ENCODE measurements around the gene RAI1. TPM values are rescaled to one million over a fixed set of nuclear protein-coding genes. Genes with fewer than 3 reads are reported as not detected.
A peak's percentile ranks its signal among the peaks of the same experiment; 100 is the strongest.

Gene RAI1
- total and polyA plus RNA-seq, 2 of the 8 experiments (the other 6 are each of a cell fraction or from before 2014, with no cell fraction given) = 0.39 to 1.2 TPM

- 72% methylated on average over 10 of the region's 15 CpGs; no CpG with 5 or more reads in 1 of the 2 experiments for WGBS, 2 experiments (ENCODE audit: extremely low coverage in 1 of 2, insufficient coverage in 1 of 2, insufficient read length in 1 of 2, insufficient replicate concordance in 2 of 2, low coverage in 1 of 2, low lambda C conversion rate in 2 of 2, missing lambda C conversion rate in 1 of 2)
- Histone ChIP-seq H2BK120ac (replicated peaks; ENCODE audit: low read depth, low read length) (peak overlapping the region; percentile 4), H2BK20ac (ENCODE audit: low read length) (no peak overlapping the region), H3K4me3 (ENCODE audit: extremely low read depth in 1 of 4, insufficient read depth in 2 of 4, low read depth in 3 of 4, low read length in 4 of 4) (peak overlapping the region in 2 of 4 experiments; percentile 14 to 24; a peak in 3 of 8 replicates), H4K91ac (replicated peaks; ENCODE audit: insufficient read length, low read length) (no peak overlapping the region), H3K4me2 (ENCODE audit: insufficient read depth in 1 of 2, low read depth in 2 of 2, low read length in 2 of 2) (peak overlapping the region; percentile 58 to 69), H3K23me2 (ENCODE audit: low read depth, low read length) (peaks cover 10% of the 10 kb centered on the region; the same call in 1 of the 2 replicates), H3K14ac (ENCODE audit: insufficient read length) (no peak overlapping the region), H3K27me3 (replicated peaks in 1 of 4; ENCODE audit: control insufficient read depth in 3 of 4, extremely low read depth in 1 of 4, insufficient read depth in 3 of 4, low read length in 3 of 4) (peaks cover 6 to 23% (median 17%) of the 10 kb centered on the region in 4 experiments), H2BK12ac (ENCODE audit: low read depth, low read length) (peak overlapping the region; percentile 92; the same call in 1 of the 2 replicates), H4K20me1 (replicated peaks in 1 of 2; ENCODE audit: control insufficient read depth in 1 of 2, insufficient read depth in 2 of 2, low read length in 2 of 2) (peaks cover 6 to 17% of the 10 kb centered on the region in 2 experiments), H3K79me2 (ENCODE audit: control insufficient read depth in 1 of 2, insufficient read depth in 2 of 2, low read length in 2 of 2) (no peaks in the 10 kb centered on the region), H3K9me3 (ENCODE audit: insufficient read depth in 2 of 2, low read depth in 1 of 2, low read length in 1 of 2) (no peaks in the 10 kb centered on the region), H4K8ac (ENCODE audit: extremely low read depth, insufficient read depth, low read length) (no peak overlapping the region), H4K5ac (ENCODE audit: insufficient read length, low read depth, low read length) (no peak overlapping the region), H2BK5ac (ENCODE audit: low read depth, low read length) (peak overlapping the region; percentile 75; the same call in 1 of the 2 replicates), H3K79me1 (ENCODE audit: low read depth, low read length) (no peaks in the 10 kb centered on the region), H2AK5ac (ENCODE audit: low read depth, low read length) (0 out of 2 replicates have a peak overlapping the region, but pooled peaks have one; percentile 65), H3K36me3 (ENCODE audit: control insufficient read depth in 2 of 4, insufficient read depth in 4 of 4, low read length in 3 of 4) (peaks cover 15 to 30% (median 22%) of the 10 kb centered on the region in 4 experiments; a peak in 7 of 8 replicates), H3K56ac (replicated peaks; ENCODE audit: insufficient read length, low read depth, low read length) (no peak overlapping the region), H2AFZ (ENCODE audit: low read length) (no peak overlapping the region), H3K23ac (ENCODE audit: insufficient read length) (no peak overlapping the region), H3K27ac (ENCODE audit: low read depth, low read length) (no peak overlapping the region; the same call in 1 of the 2 replicates), H3K4me1 (replicated peaks in 1 of 4; ENCODE audit: control insufficient read depth in 3 of 4, insufficient read depth in 4 of 4, low read length in 3 of 4) (peaks cover 0 to 20% (median 12%) of the 10 kb centered on the region in 4 experiments; a peak in 6 of 7 replicates), H2BK15ac (ENCODE audit: low read length) (no peak overlapping the region), H3K9ac (replicated peaks in 1 of 4; ENCODE audit: extremely low read depth in 1 of 4, low read depth in 3 of 4, low read length in 3 of 4) (no peak overlapping the region), H3K4ac (replicated peaks; ENCODE audit: insufficient read length, low read depth, low read length) (no peak overlapping the region), H3K18ac (ENCODE audit: extremely low read depth, low read length) (peak overlapping the region; percentile 83)
- ChIA-PET POLR2A (ENCODE audit: partially characterized antibody) (interaction anchor here (0.6 to 24.7 kb wide), 9 partner anchors 11 to 44 kb away, joined by 3 to 532 read pairs (median 3); partner anchors contain the start of gene SREBF1), CTCF (ENCODE audit: partially characterized antibody) (interaction anchor here (0.7 to 18.1 kb wide), 42 partner anchors 8 to 1113 kb away, joined by 3 to 375 read pairs (median 6); partner anchors contain the start of genes ATPAF2, GID4 and SREBF1)
- FAIRE-seq (no peak), DNase-seq (ENCODE audit: low read depth in 1 of 2, low spot score in 2 of 2) (no peak)
- TF ChIP-seq SIN3A (conservative IDR thresholded peaks at IDR 0.05 in 1 of 2, IDR thresholded peaks at IDR 0.05 in 1 of 2; ENCODE audit: low read depth in 1 of 2, low read length in 2 of 2) (0 out of 4 replicates have a peak, but pooled peaks of 1 of the 2 experiments have one; percentile 16), ASH2L (IDR thresholded peaks at IDR 0.05; ENCODE audit: low read length) (peak; percentile 4), JUN (IDR thresholded peaks at IDR 0.05; ENCODE audit: low read depth, low read length) (no peak), BCL11A (IDR thresholded peaks at IDR 0.05; ENCODE audit: low read depth in 2 of 2, low read length in 2 of 2) (no peak), EZH2 (IDR thresholded peaks at IDR 0.05; ENCODE audit: low read depth, low read length, severe bottlenecking) (peak; percentile 7)
Observed at GRCh38 chr17:17811381-17812210, 130.3 kb downstream of the RAI1 start.

Measured in H1 (cell line).